HCT116 (cell line): ENCODE results near the gene OXCT1.
"Not testable (repeated sequence)": the region's sequence is repeated elsewhere in the genome, so short reads cannot be mapped to it uniquely, and the experiment has no call there.

Experiments used
- CBX3 ChIP-seq: IDR thresholded peaks from 2 replicates; pipeline ENCODE4 v1.6.1; 2012; ENCODE audit warnings: low read depth
- CEBPB ChIP-seq: IDR thresholded peaks from 2 replicates; pipeline ENCODE4 v1.6.1; 2012; ENCODE audit warnings: low read depth
- CTCF ChIP-seq, 3 experiments: fragments of 200-600 bp in 1 of 3; sonication (generic) in 1 of 3; IDR thresholded peaks in 2 of 3; conservative IDR thresholded peaks in 1 of 3; 2 replicates each; pipeline ENCODE4 v1.5.1; 2012 to 2017; ENCODE audit warnings: low read depth in 2 of 3, low read length in 2 of 3, antibody characterized with exemption in 1 of 3, borderline replicate concordance in 1 of 3, control low read depth in 1 of 3, mild to moderate bottlenecking in 1 of 3, mixed read lengths in 1 of 3, mixed run types in 1 of 3, moderate library complexity in 1 of 3; ENCODE audit not compliant: insufficient read depth in 1 of 3
- EZH2 ChIP-seq: fragments of 200-600 bp; sonication (generic); IDR thresholded peaks from 2 replicates; pipeline ENCODE4 v1.6.1; 2017; ENCODE audit warnings: antibody characterized with exemption, mixed run types
- EZH2phosphoT487 ChIP-seq: fragments of 200-600 bp; IDR thresholded peaks from 2 replicates; pipeline ENCODE4 v1.6.1; 2018; ENCODE audit warnings: antibody characterized with exemption, borderline replicate concordance
- MAX ChIP-seq: IDR thresholded peaks from 2 replicates; pipeline ENCODE4 v1.6.1; 2012
- POLR2A ChIP-seq: IDR thresholded peaks from 2 replicates; pipeline ENCODE4 v1.7.0; 2011; ENCODE audit warnings: borderline replicate concordance; ENCODE audit not compliant: insufficient read depth, insufficient read length; ENCODE audit errors: extremely low read depth
- POLR2AphosphoS5 ChIP-seq: IDR thresholded peaks from 2 replicates; pipeline ENCODE4 v1.6.1; 2011; ENCODE audit warnings: mild to moderate bottlenecking, low read depth, low read length, moderate library complexity
- RAD21 ChIP-seq: IDR thresholded peaks from 2 replicates; pipeline ENCODE4 v1.6.1; 2012; ENCODE audit warnings: low read depth, mild to moderate bottlenecking
- REST ChIP-seq: IDR thresholded peaks from 2 replicates; pipeline ENCODE4 v1.6.1; 2012; ENCODE audit warnings: low read depth
- SIN3A ChIP-seq: IDR thresholded peaks from 2 replicates; pipeline ENCODE4 v1.6.1; 2012; ENCODE audit warnings: low read depth
- SP1 ChIP-seq: IDR thresholded peaks from 2 replicates; pipeline ENCODE4 v1.6.1; 2012; ENCODE audit warnings: low read depth

- not testable (repeated sequence) for TF ChIP-seq CTCF (IDR thresholded peaks at IDR 0.05 in 2 of 3, conservative IDR thresholded peaks at IDR 0.05 in 1 of 3; ENCODE audit: borderline replicate concordance in 1 of 3, insufficient read depth in 1 of 3, low read depth in 2 of 3, low read length in 2 of 3); CEBPB; EZH2; POLR2A; EZH2phosphoT487; REST; SIN3A; POLR2AphosphoS5; CBX3; MAX; SP1; RAD21
These were observed 55.9 kb downstream of the OXCT1 start for GRCh38 chr5:41814306-41814705.
